ENCODE data around the gene HDAC5.

The HDAC5 gene

GRCh38 chr17:44062871-44063270 lies 60.6 kb downstream of the HDAC5 start:
- H3K4me3 ChIP-seq (ENCODE audit: low read depth, low read length) = no peak overlapping the region
- H3K36me3 ChIP-seq (ENCODE audit: control insufficient read depth in 1 of 2, insufficient read depth in 2 of 2, low read length in 2 of 2) = peaks cover 14 to 25% of the 10 kb centered on the region in 2 experiments
- no peak overlapping the region for H3K23ac ChIP-seq (ENCODE audit: low read length)
- no peak overlapping the region for H3K18ac ChIP-seq (ENCODE audit: low read length)
- H2BK12ac ChIP-seq (ENCODE audit: low read length) = no peak overlapping the region
- no peak overlapping the region for H3K27ac ChIP-seq (ENCODE audit: low read depth, low read length)
- H3K4me1 ChIP-seq (ENCODE audit: control insufficient read depth in 1 of 2, insufficient read depth in 2 of 2, low read length in 2 of 2) = peaks cover 0 to 1% of the 10 kb centered on the region in 2 experiments
- no peak overlapping the region for H2BK5ac ChIP-seq (ENCODE audit: low read depth, low read length, poor library complexity)
- no peak overlapping the region for H4K12ac ChIP-seq (ENCODE audit: low read depth, low read length)
- no peak overlapping the region for H2AK5ac ChIP-seq (ENCODE audit: low read length)
- peak overlapping the region; percentile 78 for H3K4ac ChIP-seq (ENCODE audit: low read depth, low read length)
- H3K9me3 ChIP-seq (ENCODE audit: insufficient read depth, low read depth, low read length) = no peaks in the 10 kb centered on the region
- H3K9ac ChIP-seq (ENCODE audit: low read length) = no peak overlapping the region
- H2BK120ac ChIP-seq (ENCODE audit: insufficient read depth, low read length, poor library complexity) = no peak overlapping the region
- no peak overlapping the region for H2AFZ ChIP-seq (ENCODE audit: insufficient read depth, low read length, poor library complexity)
- no peak overlapping the region for H4K91ac ChIP-seq (ENCODE audit: low read depth, low read length)
- H3K27me3 ChIP-seq (ENCODE audit: insufficient read depth, low read length) = no peaks in the 10 kb centered on the region
- H4K8ac ChIP-seq (ENCODE audit: low read depth, low read length) = no peak overlapping the region
- H3K79me1 ChIP-seq (ENCODE audit: low read length) = peaks cover 9% of the 10 kb centered on the region
- no peak for DNase-seq
- no peak overlapping the region for H3K4me2 ChIP-seq (ENCODE audit: low read length)
- no CpG with 5 or more reads among the region's 15 CpGs for WGBS (ENCODE audit: extremely low coverage, insufficient coverage, insufficient read length)
- H3K14ac ChIP-seq (ENCODE audit: low read length) = no peak overlapping the region
- peaks cover 21% of the 10 kb centered on the region for H3K79me2 ChIP-seq (ENCODE audit: control insufficient read depth, insufficient read depth, low read length, poor library complexity)

GRCh38 chr17:44061446-44061845 lies 62.0 kb downstream of the HDAC5 start:
- Histone ChIP-seq H3K27me3 (ENCODE audit: insufficient read depth, low read length) (no peaks in the 10 kb centered on the region), H3K79me2 (ENCODE audit: control insufficient read depth, insufficient read depth, low read length, poor library complexity) (peaks cover 21% of the 10 kb centered on the region), H3K79me1 (ENCODE audit: low read length) (peaks cover 9% of the 10 kb centered on the region), H3K4ac (ENCODE audit: low read depth, low read length) (no peak overlapping the region), H2AFZ (ENCODE audit: insufficient read depth, low read length, poor library complexity) (no peak overlapping the region), H3K14ac (ENCODE audit: low read length) (no peak overlapping the region), H4K8ac (ENCODE audit: low read depth, low read length) (no peak overlapping the region), H3K4me1 (ENCODE audit: control insufficient read depth in 1 of 2, insufficient read depth in 2 of 2, low read length in 2 of 2) (peaks cover 0 to 1% of the 10 kb centered on the region in 2 experiments), H2BK12ac (ENCODE audit: low read length) (no peak overlapping the region), H3K23ac (ENCODE audit: low read length) (no peak overlapping the region), H4K12ac (ENCODE audit: low read depth, low read length) (no peak overlapping the region), H3K9me3 (ENCODE audit: insufficient read depth, low read depth, low read length) (no peaks in the 10 kb centered on the region), H2BK120ac (ENCODE audit: insufficient read depth, low read length, poor library complexity) (no peak overlapping the region), H4K91ac (ENCODE audit: low read depth, low read length) (no peak overlapping the region), H3K4me3 (ENCODE audit: low read depth, low read length) (no peak overlapping the region), H3K27ac (ENCODE audit: low read depth, low read length) (no peak overlapping the region), H3K4me2 (ENCODE audit: low read length) (no peak overlapping the region), H3K9ac (ENCODE audit: low read length) (no peak overlapping the region), H3K36me3 (ENCODE audit: control insufficient read depth in 1 of 2, insufficient read depth in 2 of 2, low read length in 2 of 2) (peaks cover 19 to 29% of the 10 kb centered on the region in 2 experiments), H2AK5ac (ENCODE audit: low read length) (no peak overlapping the region), H2BK5ac (ENCODE audit: low read depth, low read length, poor library complexity) (no peak overlapping the region), H3K18ac (ENCODE audit: low read length) (no peak overlapping the region)
- peak; percentile 57 to 84 for DNase-seq
- WGBS (ENCODE audit: extremely low coverage, insufficient coverage, insufficient read length) = no CpG with 5 or more reads among the region's 1 CpG

GRCh38 chr17:44059101-44059892 lies 64.1 kb downstream of the HDAC5 start:
- Histone ChIP-seq H4K12ac (ENCODE audit: low read depth, low read length) (no peak overlapping the region), H3K27ac (ENCODE audit: low read depth, low read length) (no peak overlapping the region), H3K4me2 (ENCODE audit: low read length) (no peak overlapping the region), H3K4me3 (ENCODE audit: low read depth, low read length) (no peak overlapping the region), H3K27me3 (ENCODE audit: insufficient read depth, low read length) (no peaks in the 10 kb centered on the region), H4K8ac (ENCODE audit: low read depth, low read length) (no peak overlapping the region), H3K79me1 (ENCODE audit: low read length) (no peaks in the 10 kb centered on the region), H3K23ac (ENCODE audit: low read length) (no peak overlapping the region), H2BK12ac (ENCODE audit: low read length) (no peak overlapping the region), H2AK5ac (ENCODE audit: low read length) (no peak overlapping the region), H3K9me3 (ENCODE audit: insufficient read depth, low read depth, low read length) (no peaks in the 10 kb centered on the region), H2BK120ac (ENCODE audit: insufficient read depth, low read length, poor library complexity) (no peak overlapping the region), H2BK5ac (ENCODE audit: low read depth, low read length, poor library complexity) (no peak overlapping the region), H3K4ac (ENCODE audit: low read depth, low read length) (peak overlapping the region; percentile 76), H3K79me2 (ENCODE audit: control insufficient read depth, insufficient read depth, low read length, poor library complexity) (peaks cover 7% of the 10 kb centered on the region), H3K36me3 (ENCODE audit: control insufficient read depth in 1 of 2, insufficient read depth in 2 of 2, low read length in 2 of 2) (peaks cover 23 to 40% of the 10 kb centered on the region in 2 experiments), H3K9ac (ENCODE audit: low read length) (no peak overlapping the region), H3K4me1 (ENCODE audit: control insufficient read depth in 1 of 2, insufficient read depth in 2 of 2, low read length in 2 of 2) (no peaks in the 10 kb centered on the region), H3K14ac (ENCODE audit: low read length) (no peak overlapping the region), H3K18ac (ENCODE audit: low read length) (no peak overlapping the region), H4K91ac (ENCODE audit: low read depth, low read length) (no peak overlapping the region), H2AFZ (ENCODE audit: insufficient read depth, low read length, poor library complexity) (no peak overlapping the region)
- DNase-seq = no peak
- WGBS (ENCODE audit: extremely low coverage, insufficient coverage, insufficient read length) = no CpG with 5 or more reads among the region's 14 CpGs

GRCh38 chr17:44053125-44053872 lies 70.1 kb downstream of the HDAC5 start:
- H3K18ac ChIP-seq (ENCODE audit: low read length) = no peak overlapping the region
- H3K9ac ChIP-seq (ENCODE audit: low read length) = no peak overlapping the region
- no peak overlapping the region for H4K91ac ChIP-seq (ENCODE audit: low read depth, low read length)
- H3K79me1 ChIP-seq (ENCODE audit: low read length) = no peaks in the 10 kb centered on the region
- H3K4me3 ChIP-seq (ENCODE audit: low read depth, low read length) = no peak overlapping the region
- H2BK120ac ChIP-seq (ENCODE audit: insufficient read depth, low read length, poor library complexity) = no peak overlapping the region
- H3K36me3 ChIP-seq (ENCODE audit: control insufficient read depth in 1 of 2, insufficient read depth in 2 of 2, low read length in 2 of 2) = peaks cover 40 to 60% of the 10 kb centered on the region in 2 experiments
- H3K4me2 ChIP-seq (ENCODE audit: low read length) = no peak overlapping the region
- WGBS (ENCODE audit: extremely low coverage, insufficient coverage, insufficient read length) = no CpG with 5 or more reads among the region's 3 CpGs
- no peak overlapping the region for H3K14ac ChIP-seq (ENCODE audit: low read length)
- no peaks in the 10 kb centered on the region for H3K9me3 ChIP-seq (ENCODE audit: insufficient read depth, low read depth, low read length)
- no peak overlapping the region for H4K8ac ChIP-seq (ENCODE audit: low read depth, low read length)
- no peaks in the 10 kb centered on the region for H3K4me1 ChIP-seq (ENCODE audit: control insufficient read depth in 1 of 2, insufficient read depth in 2 of 2, low read length in 2 of 2)
- no peak overlapping the region for H3K4ac ChIP-seq (ENCODE audit: low read depth, low read length)
- H3K27me3 ChIP-seq (ENCODE audit: insufficient read depth, low read length) = no peaks in the 10 kb centered on the region
- H2BK12ac ChIP-seq (ENCODE audit: low read length) = no peak overlapping the region
- no peak overlapping the region for H2AK5ac ChIP-seq (ENCODE audit: low read length)
- peaks cover under 1% of the 10 kb centered on the region for H3K79me2 ChIP-seq (ENCODE audit: control insufficient read depth, insufficient read depth, low read length, poor library complexity)
- no peak overlapping the region for H3K27ac ChIP-seq (ENCODE audit: low read depth, low read length)
- no peak overlapping the region for H2AFZ ChIP-seq (ENCODE audit: insufficient read depth, low read length, poor library complexity)
- no peak overlapping the region for H3K23ac ChIP-seq (ENCODE audit: low read length)
- no peak for DNase-seq
- no peak overlapping the region for H4K12ac ChIP-seq (ENCODE audit: low read depth, low read length)
- H2BK5ac ChIP-seq (ENCODE audit: low read depth, low read length, poor library complexity) = no peak overlapping the region
